Heart right ventricle (tissue), 16 donors: ENCODE data around the gene ANXA11. TPM values are rescaled to one million over a fixed set of nuclear protein-coding genes. Genes with fewer than 3 reads are reported as not detected.

ENCODE experiments used
- ATAC-seq, 8 donors: fragments of 200-7000 bp; cut with Tn5 transposase; one replicate each; pipeline ENCODE4 v1.9.1; 2020; ENCODE audit warnings: mild to moderate bottlenecking in 8 of 8, moderate library complexity in 8 of 8, moderate number of reproducible peaks in 1 of 8
- DNase-seq, 2 donors: peaks; one replicate each; pipeline ENCODE4 v3.0.0-alpha.2; 2020
- H3K27ac ChIP-seq, 10 donors: fragments of 200-600 bp; sonication (generic) in 2 of 10; one replicate each; pipeline versions ENCODE4 v1.5.0 to v1.8.0; 2020 to 2022; ENCODE audit warnings: mild to moderate bottlenecking in 3 of 10
- H3K27me3 ChIP-seq, 7 donors: fragments of 200-600 bp; one replicate each; pipeline ENCODE4 v1.8.0; 2021 to 2022; ENCODE audit warnings: mild to moderate bottlenecking in 2 of 7
- H3K36me3 ChIP-seq, 9 donors: fragments of 200-600 bp; sonication (generic) in 1 of 9; one replicate each; pipeline versions ENCODE4 v1.5.0 to v1.8.0; 2020 to 2022; ENCODE audit warnings: mild to moderate bottlenecking in 2 of 9
- H3K4me1 ChIP-seq, 9 donors: fragments of 200-600 bp; sonication (generic) in 1 of 9; one replicate each; pipeline versions ENCODE4 v1.5.0 to v1.8.0; 2020 to 2022; ENCODE audit warnings: mild to moderate bottlenecking in 4 of 9
- H3K4me3 ChIP-seq, 10 donors: fragments of 200-600 bp; sonication (generic) in 2 of 10; one replicate each; pipeline versions ENCODE4 v1.5.0 to v1.8.0; 2020 to 2022; ENCODE audit warnings: mild to moderate bottlenecking in 7 of 10, moderate library complexity in 2 of 10
- H3K9me3 ChIP-seq, 11 donors: fragments of 200-600 bp in 10 of 11; sonication (generic) in 2 of 11; one replicate each; pipeline versions ENCODE4 v1.5.0 to v1.8.0; 2013 to 2022; ENCODE audit warnings: mild to moderate bottlenecking in 2 of 11, control low read depth in 1 of 11, moderate library complexity in 1 of 11
- WGBS, 2 donors: extraction: QIAGEN DNeasy Blood & Tissue Kit; methylation state at CpG; one replicate each; pipeline ENCODE4 v1.1.7; 2013; ENCODE audit warnings: inconsistent platforms in 1 of 2; 5-methylcytosine and 5-hydroxymethylcytosine counted together
- intact Hi-C, 10 donors: fragments of 100-400 bp; cut with DNase I; formaldehyde crosslinking; loops; one replicate each; pipeline versions ENCODE4 v1.11.1 to v1.14.2; 2022
- polyA plus RNA-seq, 2 donors: library from polyadenylated mRNA; stranded (reverse); fragments of 200-250 nt; gene quantifications; one replicate each; pipeline ENCODE4 v1.2.3, GENCODE V29; 2013
- total RNA-seq, 10 donors: library from RNA; stranded (reverse); fragmentation: NEBNext Ultra II Directional in 3 of 10; extraction: Animal tissue kit (Norgen Biotek cat#: 25700) in 3 of 10; gene quantifications; one replicate each; pipeline versions ENCODE4 v1.2.1 to v1.2.4, GENCODE V29; 2021 to 2023
- TF ChIP-seq, protein P1 (sequence below), 9 donors: fragments of 200-600 bp; sonication (generic) in 2 of 9; IDR thresholded peaks; one replicate each; pipeline versions ENCODE4 v1.5.0 to v1.8.0; 2021 to 2022; ENCODE audit warnings: antibody characterized with exemption in 9 of 9, mild to moderate bottlenecking in 5 of 9, moderate library complexity in 1 of 9
- donor health status: Arrhythmogenic right ventricular cardiomyopathy.
- donor health status: ischemic (EF 13 %, LVEDD 7.1; RV severe dilation, severe dysfunction).
- donor health status: healthy with polysubstance abuse.
- donor health status: DM: no; HTN: yes; CAD: no.
- donor health status: DM: no; HTN: no; CAD: no.
- donor health status: ischemic (EF 25% LVEDD 6.9; RV normal size, moderate dysfunction).
- donor health status: ischemic (EF 25% LVEDD 5.7; RV mildly dilated, moderate dysfunction).
- donor health status: healthy.
- donor health status: DM: yes; HTN: yes; CAD: no.
- donor health status: Ischemic cardiomyopathy.
- donor health status: ischemic (EF 35%, LVEDD 5.7; RV mildly dilated, moderate dysfunction).
- donor health status: nonischemic (EF 11% LVEDD 7.7; RV severe dilation, severe dysfunction).
- donor health status: DM: yes; HTN: yes; CAD: no.
- donor health status: PGD.
- donor health status: ischemic (EF 29% LVEDD 5.4; RV normal size, mild dysfunction).
- donor health status: nonischemic (EF 23%, LVEDD 6.1; RV moderate dilation, normal function).

The ANXA11 gene
- total and polyA plus RNA-seq, 12 donors: 160 to 1,089 (median 422) TPM

DNA sequence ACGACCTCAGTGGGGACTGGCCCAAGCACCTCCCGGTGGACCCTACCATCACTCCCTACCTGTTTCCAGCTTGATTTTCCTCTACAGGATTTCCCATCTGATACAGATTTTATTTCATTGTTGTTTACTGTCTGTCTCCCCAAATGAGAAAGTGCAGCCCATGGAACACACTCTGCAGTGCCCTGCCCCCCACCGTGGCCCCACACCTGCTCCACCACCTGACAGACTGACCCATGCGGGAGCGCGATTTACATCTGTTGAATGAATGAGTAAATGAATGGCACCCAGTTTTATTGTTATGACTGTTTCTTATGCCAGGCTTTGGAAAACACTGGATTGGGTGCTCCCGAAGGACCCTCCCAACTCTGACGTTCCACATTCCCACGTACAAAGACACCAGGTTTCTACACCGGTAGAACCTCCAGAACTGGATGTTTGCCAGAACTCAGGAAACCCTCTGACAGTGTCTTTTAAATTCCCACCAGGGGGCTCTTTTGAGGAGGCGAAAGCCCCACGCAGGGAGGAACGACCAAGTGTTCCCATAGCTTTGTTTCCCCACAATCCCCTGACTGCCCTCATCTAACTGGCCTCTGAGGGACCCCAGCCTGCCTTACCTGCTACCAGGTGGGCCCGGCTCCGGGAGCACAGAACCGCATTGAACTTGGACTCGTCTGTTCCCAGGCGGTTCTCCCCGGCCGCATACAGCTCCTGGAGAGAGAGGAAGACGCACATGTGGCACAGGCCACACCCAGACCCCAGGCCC is 43.8 kb downstream of the ANXA11 start:
- peak overlapping the region in 8 of 10 donors; percentile 20 to 90 (median 48) for H3K27ac ChIP-seq
- WGBS, 2 donors: 80 to 81% methylated on average over 21 of the region's 21 CpGs
- no peaks in the 10 kb centered on the region for H3K27me3 ChIP-seq
- intact Hi-C loops: loop anchor here in 4 of 10 donors (2.0 to 5.0 kb wide), 3 partner anchors 41 to 46 kb away; partner anchors contain the start of gene ANXA11 (in 2 of the 4)
- ATAC-seq: no peak
- H3K4me1 ChIP-seq: peaks cover 20 to 99% (median 79%) of the 10 kb centered on the region in 9 donors
- no peaks in the 10 kb centered on the region for H3K9me3 ChIP-seq
- no peak for DNase-seq
- no peak overlapping the region for H3K4me3 ChIP-seq
- TF ChIP-seq, protein P1, sequence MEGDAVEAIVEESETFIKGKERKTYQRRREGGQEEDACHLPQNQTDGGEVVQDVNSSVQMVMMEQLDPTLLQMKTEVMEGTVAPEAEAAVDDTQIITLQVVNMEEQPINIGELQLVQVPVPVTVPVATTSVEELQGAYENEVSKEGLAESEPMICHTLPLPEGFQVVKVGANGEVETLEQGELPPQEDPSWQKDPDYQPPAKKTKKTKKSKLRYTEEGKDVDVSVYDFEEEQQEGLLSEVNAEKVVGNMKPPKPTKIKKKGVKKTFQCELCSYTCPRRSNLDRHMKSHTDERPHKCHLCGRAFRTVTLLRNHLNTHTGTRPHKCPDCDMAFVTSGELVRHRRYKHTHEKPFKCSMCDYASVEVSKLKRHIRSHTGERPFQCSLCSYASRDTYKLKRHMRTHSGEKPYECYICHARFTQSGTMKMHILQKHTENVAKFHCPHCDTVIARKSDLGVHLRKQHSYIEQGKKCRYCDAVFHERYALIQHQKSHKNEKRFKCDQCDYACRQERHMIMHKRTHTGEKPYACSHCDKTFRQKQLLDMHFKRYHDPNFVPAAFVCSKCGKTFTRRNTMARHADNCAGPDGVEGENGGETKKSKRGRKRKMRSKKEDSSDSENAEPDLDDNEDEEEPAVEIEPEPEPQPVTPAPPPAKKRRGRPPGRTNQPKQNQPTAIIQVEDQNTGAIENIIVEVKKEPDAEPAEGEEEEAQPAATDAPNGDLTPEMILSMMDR (IDR thresholded peaks at IDR 0.05): peak in 6 of 9 donors; percentile 6 to 34 (median 18)
- H3K36me3 ChIP-seq: peaks cover 0 to 100% (median 64%) of the 10 kb centered on the region in 9 donors

DNA sequence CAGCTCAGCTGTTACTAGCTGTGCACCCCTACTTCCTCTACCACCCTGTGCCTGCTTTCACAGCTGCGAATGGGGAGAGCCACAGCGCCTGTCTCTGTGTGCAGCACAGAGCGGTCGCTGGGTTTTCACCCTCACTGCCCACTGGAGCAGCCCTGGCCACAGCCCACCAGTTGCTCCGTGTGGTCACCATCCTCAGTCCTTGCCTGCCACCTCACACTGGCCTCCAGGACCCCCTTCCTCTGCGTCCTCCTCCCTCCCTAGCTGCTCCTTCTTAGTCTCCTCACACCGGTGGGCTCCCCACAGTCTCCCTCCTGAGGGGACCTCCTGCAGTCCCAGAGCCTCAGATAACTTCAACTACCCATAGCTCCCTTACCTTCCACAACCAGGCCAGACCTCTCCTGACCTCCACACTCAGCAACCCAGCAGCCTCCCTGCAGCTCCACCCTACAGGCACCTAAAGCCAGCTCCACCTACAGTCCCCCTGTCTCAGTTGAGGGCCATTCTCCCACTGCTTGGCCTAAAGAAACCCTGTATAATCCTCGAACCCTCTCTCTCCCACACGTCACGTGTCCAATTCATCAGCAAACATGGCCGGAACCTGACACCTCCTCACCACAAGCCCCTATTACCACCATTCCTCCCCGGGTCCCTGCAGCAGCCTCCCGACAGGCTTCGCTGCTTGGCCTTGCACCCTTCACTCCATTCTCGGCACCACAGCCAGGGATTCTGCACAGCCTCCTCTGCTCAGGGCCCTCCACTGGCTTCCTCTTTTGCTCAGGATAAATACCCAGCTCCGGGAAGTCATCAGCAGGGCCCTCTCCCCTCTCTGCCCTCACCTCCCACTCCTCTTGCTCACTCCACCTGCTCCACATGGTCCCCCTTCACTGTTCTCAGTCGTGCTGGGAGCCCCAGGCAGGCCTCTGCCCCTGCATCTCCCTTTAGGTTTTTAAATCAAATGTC is 44.7 kb downstream of the ANXA11 start:
- peaks cover 20 to 91% (median 71%) of the 10 kb centered on the region in 9 donors for H3K4me1 ChIP-seq
- DNase-seq (no peak), ATAC-seq (no peak)
- no peaks in the 10 kb centered on the region for H3K9me3 ChIP-seq
- WGBS, 2 donors: 91 to 92% methylated on average over 17 of the region's 17 CpGs
- peak overlapping the region in 7 of 10 donors; percentile 29 to 90 (median 40) for H3K27ac ChIP-seq
- H3K36me3 ChIP-seq: peaks cover 0 to 100% (median 71%) of the 10 kb centered on the region in 9 donors
- TF ChIP-seq, protein P1 (IDR thresholded peaks at IDR 0.05): no peak
- intact Hi-C loops: loop anchor here in 3 of 10 donors (5.0 kb wide), 2 partner anchors 42 to 47 kb away; partner anchors contain the start of gene ANXA11 (in 1 of the 3)
- H3K4me3 ChIP-seq: no peak overlapping the region
- H3K27me3 ChIP-seq: no peaks in the 10 kb centered on the region

DNA sequence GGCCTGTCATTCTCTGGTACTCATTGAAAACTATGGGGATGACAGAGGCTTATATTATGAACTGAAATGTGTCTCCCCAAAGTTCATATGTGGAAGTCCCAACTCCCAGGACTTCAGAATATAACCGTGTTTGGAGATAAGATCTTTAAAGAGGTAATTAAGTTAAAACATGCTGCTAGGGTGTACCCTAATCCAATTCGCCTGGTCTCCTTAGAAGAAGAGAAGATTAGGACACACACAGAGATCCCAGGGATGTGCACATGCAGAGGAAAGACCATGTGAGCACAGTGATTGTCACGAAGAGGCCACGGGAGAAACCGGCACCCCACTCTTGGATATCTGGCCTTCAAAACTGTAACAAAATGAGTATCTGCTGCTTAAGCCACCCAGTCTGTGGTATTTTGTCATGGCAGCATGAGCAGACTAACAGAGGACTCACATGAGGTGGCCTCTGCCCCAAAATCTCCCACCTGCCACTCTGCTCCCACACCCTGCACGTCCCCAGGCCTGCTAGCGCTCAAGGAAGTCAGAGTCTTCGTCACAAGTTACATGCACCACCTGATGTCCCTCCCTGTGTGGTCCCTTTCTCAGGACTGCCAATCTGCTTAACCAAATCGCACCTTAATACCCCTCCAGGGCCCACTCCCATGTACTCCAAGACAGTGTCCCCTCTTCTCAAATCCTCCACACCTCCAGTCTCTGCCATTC is 46.0 kb downstream of the ANXA11 start:
- peak overlapping the region in 1 of 10 donors; percentile 25 for H3K4me3 ChIP-seq
- WGBS, 2 donors: 73 to 78% methylated on average over 9 of the region's 9 CpGs
- no peaks in the 10 kb centered on the region for H3K9me3 ChIP-seq
- H3K27me3 ChIP-seq: no peaks in the 10 kb centered on the region
- peaks cover 16 to 77% (median 59%) of the 10 kb centered on the region in 9 donors for H3K4me1 ChIP-seq
- intact Hi-C loops: loop anchor here in 4 of 10 donors (2.0 to 5.0 kb wide), 3 partner anchors 43 to 48 kb away; partner anchors contain the start of gene ANXA11 (in 2 of the 4)
- peak overlapping the region; percentile 11 to 90 (median 80) for H3K27ac ChIP-seq
- DNase-seq: no peak
- no peak for ATAC-seq
- peaks cover 0 to 100% (median 71%) of the 10 kb centered on the region in 9 donors for H3K36me3 ChIP-seq
- TF ChIP-seq, protein P1 (IDR thresholded peaks at IDR 0.05): no peak
